WERI-Rb-1 (cell line): Measurements from ENCODE around the gene CSNK1G2.
A peak's percentile ranks its signal among the peaks of the same experiment; 100 is the strongest.

Source experiments
- DNase-seq: peaks from one replicate; pipeline ENCODE4 v3.0.0-alpha.2; 2020
- H3K27ac ChIP-seq: fragments of 250-450 bp; sonication (Bioruptor Pico); 2 replicates; pipeline ENCODE4 v1.5.1; 2020; ENCODE audit warnings: mild to moderate bottlenecking, moderate library complexity
- H3K27me3 ChIP-seq: fragments of 250-450 bp; sonication (Bioruptor Pico); 2 replicates; pipeline ENCODE4 v1.5.1; 2021; ENCODE audit warnings: mild to moderate bottlenecking, low read depth, moderate library complexity; ENCODE audit not compliant: insufficient read depth, severe bottlenecking
- H3K36me3 ChIP-seq: fragments of 250-450 bp; sonication (Bioruptor Pico); 2 replicates; pipeline ENCODE4 v1.5.1; 2020; ENCODE audit warnings: mild to moderate bottlenecking, moderate library complexity
- H3K4me3 ChIP-seq: 2 replicates; pipeline ENCODE4 v1.5.1; 2011; ENCODE audit warnings: low read depth, mild to moderate bottlenecking, control low read depth, low read length
- H3K9me3 ChIP-seq: fragments of 250-450 bp; sonication (Bioruptor Pico); 2 replicates; pipeline ENCODE4 v1.5.1; 2021; ENCODE audit warnings: mild to moderate bottlenecking, moderate library complexity; ENCODE audit not compliant: severe bottlenecking
- CTCF ChIP-seq: IDR thresholded peaks from 2 replicates; pipeline ENCODE4 v1.5.1; 2011; ENCODE audit warnings: low read depth, mild to moderate bottlenecking, control low read depth, inconsistent platforms, low read length

CSNK1G2 gene

GRCh38 chr19:1942934-1943555 is 2.1 kb downstream of the CSNK1G2 start:
- Histone ChIP-seq H3K9me3 (no peaks in the 10 kb centered on the region), H3K27ac (peak overlapping the region; percentile 88), H3K27me3 (no peaks in the 10 kb centered on the region), H3K36me3 (peaks cover 6% of the 10 kb centered on the region), H3K4me3 (peak overlapping the region; percentile 57)
- no peak for TF ChIP-seq CTCF
- no peak for DNase-seq

GRCh38 chr19:1943661-1944087 is 2.7 kb downstream of the CSNK1G2 start:
- Histone ChIP-seq H3K27ac (peak overlapping the region; percentile 88; the same call in 1 of the 2 replicates), H3K4me3 (no peak overlapping the region), H3K27me3 (no peaks in the 10 kb centered on the region), H3K36me3 (peaks cover 7% of the 10 kb centered on the region), H3K9me3 (no peaks in the 10 kb centered on the region)
- no peak for TF ChIP-seq CTCF
- no peak for DNase-seq

- H3K4me3 ChIP-seq = no peak overlapping the region
- no peaks in the 10 kb centered on the region for H3K27me3 ChIP-seq
- TF ChIP-seq CTCF = no peak
- H3K9me3 ChIP-seq = no peaks in the 10 kb centered on the region
- no peak overlapping the region for H3K27ac ChIP-seq
- H3K36me3 ChIP-seq = peaks cover 11% of the 10 kb centered on the region
- DNase-seq = no peak
Observed at GRCh38 chr19:1944088-1944915, 3.3 kb downstream of the CSNK1G2 start.

- H3K4me3 ChIP-seq = no peak overlapping the region
- H3K27ac ChIP-seq = no peak overlapping the region
- H3K36me3 ChIP-seq = peaks cover 16% of the 10 kb centered on the region
- no peak for DNase-seq
- TF ChIP-seq CTCF = no peak
- no peaks in the 10 kb centered on the region for H3K27me3 ChIP-seq
- H3K9me3 ChIP-seq = no peaks in the 10 kb centered on the region
Observed at GRCh38 chr19:1944916-1945561, 4.1 kb downstream of the CSNK1G2 start.

GRCh38 chr19:1945899-1946298 is 4.9 kb downstream of the CSNK1G2 start:
- H3K36me3 ChIP-seq = peaks cover 21% of the 10 kb centered on the region
- H3K9me3 ChIP-seq = no peaks in the 10 kb centered on the region
- H3K4me3 ChIP-seq = no peak overlapping the region
- H3K27ac ChIP-seq = no peak overlapping the region
- DNase-seq = peak; percentile 84
- H3K27me3 ChIP-seq = no peaks in the 10 kb centered on the region
- peak; percentile 94 for TF ChIP-seq CTCF
